GM20431 (cell line): ENCODE results near the gene SLC9A9.

ENCODE experiments used
- in situ Hi-C: fragments of 300-500 bp; cut with MseI, MboI; formaldehyde crosslinking; loops from one replicate; pipeline ENCODE4 v1.15.0; 2020; ENCODE audit warnings: low sequenced_read_pairs; ENCODE audit not compliant: unreplicated experiment

The SLC9A9 gene

GRCh38 chr3:143658861-143659260 is 189.4 kb downstream of the SLC9A9 start:
- in situ Hi-C loops = no loop called here

- in situ Hi-C loops = no loop called here
Observed at GRCh38 chr3:143658116-143658515, 190.2 kb downstream of the SLC9A9 start.

GRCh38 chr3:143657391-143657790 is 190.9 kb downstream of the SLC9A9 start:
- in situ Hi-C loops = no loop called here

- in situ Hi-C loops = no loop called here
Observed at GRCh38 chr3:143654906-143655305, 193.4 kb downstream of the SLC9A9 start.

GRCh38 chr3:143653935-143654334 is 194.3 kb downstream of the SLC9A9 start:
- in situ Hi-C loops = no loop called here

- in situ Hi-C loops = no loop called here
Observed at GRCh38 chr3:143653493-143653892, 194.8 kb downstream of the SLC9A9 start.

- in situ Hi-C loops = no loop called here
Observed at GRCh38 chr3:143652118-143652517, 196.2 kb downstream of the SLC9A9 start.

- in situ Hi-C loops = no loop called here
Observed at GRCh38 chr3:143650827-143651226, 197.4 kb downstream of the SLC9A9 start.

- in situ Hi-C loops = no loop called here
Observed at GRCh38 chr3:143650120-143650519, 198.1 kb downstream of the SLC9A9 start.

GRCh38 chr3:143648708-143649107 is 199.6 kb downstream of the SLC9A9 start:
- in situ Hi-C loops = no loop called here

- in situ Hi-C loops = no loop called here
Observed at GRCh38 chr3:143648218-143648617, 200.1 kb downstream of the SLC9A9 start.

GRCh38 chr3:143644370-143645089 is 203.7 kb downstream of the SLC9A9 start:
- in situ Hi-C loops = no loop called here

GRCh38 chr3:143643905-143644304 is 204.4 kb downstream of the SLC9A9 start:
- in situ Hi-C loops = no loop called here

GRCh38 chr3:143640774-143641173 is 207.5 kb downstream of the SLC9A9 start:
- in situ Hi-C loops = no loop called here

- in situ Hi-C loops = no loop called here
Observed at GRCh38 chr3:143637133-143637532, 211.1 kb downstream of the SLC9A9 start.

- in situ Hi-C loops = no loop called here
Observed at GRCh38 chr3:143634991-143635390, 213.3 kb downstream of the SLC9A9 start.

- in situ Hi-C loops = no loop called here
Observed at GRCh38 chr3:143634427-143634826, 213.8 kb downstream of the SLC9A9 start.

- in situ Hi-C loops = no loop called here
Observed at GRCh38 chr3:143633816-143634215, 214.5 kb downstream of the SLC9A9 start.

- in situ Hi-C loops = no loop called here
Observed at GRCh38 chr3:143629726-143630125, 218.5 kb downstream of the SLC9A9 start.

GRCh38 chr3:143628971-143629370 is 219.3 kb downstream of the SLC9A9 start:
- in situ Hi-C loops = no loop called here

GRCh38 chr3:143627336-143627735 is 220.9 kb downstream of the SLC9A9 start:
- in situ Hi-C loops = no loop called here

GRCh38 chr3:143619231-143619630 is 229.0 kb downstream of the SLC9A9 start:
- in situ Hi-C loops = no loop called here
